GM12801 (cell line): ENCODE results near the gene NOD1.

Experiments used
- TF ChIP-seq, protein P1 (sequence below): IDR thresholded peaks from one replicate; pipeline ENCODE4 v1.5.1; 2011; ENCODE audit warnings: control low read depth; ENCODE audit not compliant: insufficient read length; ENCODE audit errors: extremely low read depth

The NOD1 gene

DNA sequence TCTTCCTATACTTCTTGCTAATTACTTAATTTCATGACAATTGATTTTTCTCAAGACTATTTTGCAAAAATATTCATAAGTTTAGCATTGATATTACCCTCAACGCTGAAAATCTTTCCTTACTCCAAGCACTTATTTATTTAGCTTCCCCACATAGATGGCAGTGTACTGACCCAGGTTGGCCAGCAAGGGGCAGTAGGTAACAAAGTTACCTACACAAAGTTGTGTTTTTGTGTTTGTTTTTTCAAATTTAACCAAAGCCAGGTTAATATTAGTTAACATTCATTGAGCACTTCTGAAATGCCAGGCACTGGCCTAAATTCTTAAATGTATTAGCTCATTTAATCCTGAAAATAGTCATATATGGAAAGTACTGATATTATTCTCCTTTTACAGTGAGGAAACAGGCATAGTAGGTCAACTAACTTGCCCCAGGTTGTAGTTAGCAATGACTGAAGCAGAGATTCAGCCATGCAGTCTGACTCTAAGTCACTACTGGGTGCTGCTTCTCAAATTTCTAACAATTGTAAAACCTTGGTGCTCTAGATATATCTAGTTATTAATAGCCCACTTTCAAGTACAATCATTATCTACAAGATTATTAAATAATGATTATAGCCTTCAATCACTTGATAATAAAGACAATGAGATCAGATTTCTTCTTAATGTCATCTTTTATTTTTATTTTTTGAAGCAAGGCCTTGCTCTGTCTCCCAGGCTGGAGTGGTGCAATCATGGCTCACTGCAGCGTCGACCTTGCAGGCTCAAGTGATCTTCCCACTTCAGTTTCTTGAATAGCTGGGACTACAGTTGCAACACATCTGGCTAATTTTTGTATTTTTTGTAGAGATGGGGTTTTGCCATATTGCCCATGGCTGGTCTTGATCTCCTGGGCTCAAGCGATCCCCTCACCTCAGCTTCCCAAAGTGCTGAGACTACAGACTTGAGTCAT is 31.8 kb upstream of the NOD1 start:
- TF ChIP-seq, protein P1, sequence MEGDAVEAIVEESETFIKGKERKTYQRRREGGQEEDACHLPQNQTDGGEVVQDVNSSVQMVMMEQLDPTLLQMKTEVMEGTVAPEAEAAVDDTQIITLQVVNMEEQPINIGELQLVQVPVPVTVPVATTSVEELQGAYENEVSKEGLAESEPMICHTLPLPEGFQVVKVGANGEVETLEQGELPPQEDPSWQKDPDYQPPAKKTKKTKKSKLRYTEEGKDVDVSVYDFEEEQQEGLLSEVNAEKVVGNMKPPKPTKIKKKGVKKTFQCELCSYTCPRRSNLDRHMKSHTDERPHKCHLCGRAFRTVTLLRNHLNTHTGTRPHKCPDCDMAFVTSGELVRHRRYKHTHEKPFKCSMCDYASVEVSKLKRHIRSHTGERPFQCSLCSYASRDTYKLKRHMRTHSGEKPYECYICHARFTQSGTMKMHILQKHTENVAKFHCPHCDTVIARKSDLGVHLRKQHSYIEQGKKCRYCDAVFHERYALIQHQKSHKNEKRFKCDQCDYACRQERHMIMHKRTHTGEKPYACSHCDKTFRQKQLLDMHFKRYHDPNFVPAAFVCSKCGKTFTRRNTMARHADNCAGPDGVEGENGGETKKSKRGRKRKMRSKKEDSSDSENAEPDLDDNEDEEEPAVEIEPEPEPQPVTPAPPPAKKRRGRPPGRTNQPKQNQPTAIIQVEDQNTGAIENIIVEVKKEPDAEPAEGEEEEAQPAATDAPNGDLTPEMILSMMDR, result no peak

DNA sequence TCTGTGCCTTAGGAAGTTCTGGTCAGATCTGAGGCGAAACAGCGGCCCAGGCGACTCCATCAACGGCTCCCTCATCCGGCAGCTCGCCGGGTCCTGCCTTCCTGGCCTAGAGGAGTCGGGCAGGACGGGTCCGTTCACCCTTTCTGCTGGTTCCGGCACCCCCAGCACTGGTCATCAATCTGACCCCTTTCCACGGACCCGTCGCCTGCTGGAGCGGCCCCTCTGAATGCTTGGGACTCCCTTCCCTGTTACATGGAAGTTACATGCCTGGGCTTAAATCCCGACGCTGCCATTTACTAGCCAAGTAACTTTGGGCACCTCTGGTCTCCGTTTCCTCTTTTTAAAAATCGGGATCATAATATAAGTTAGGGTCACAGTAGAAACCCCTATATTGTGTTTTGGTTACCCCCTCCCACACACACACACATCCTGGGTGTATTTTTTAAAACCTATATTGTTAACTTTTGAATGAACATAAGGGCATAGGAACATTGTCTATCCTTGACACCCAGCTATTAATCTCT is 26.7 kb upstream of the NOD1 start:
- TF ChIP-seq, protein P1, result no peak

DNA sequence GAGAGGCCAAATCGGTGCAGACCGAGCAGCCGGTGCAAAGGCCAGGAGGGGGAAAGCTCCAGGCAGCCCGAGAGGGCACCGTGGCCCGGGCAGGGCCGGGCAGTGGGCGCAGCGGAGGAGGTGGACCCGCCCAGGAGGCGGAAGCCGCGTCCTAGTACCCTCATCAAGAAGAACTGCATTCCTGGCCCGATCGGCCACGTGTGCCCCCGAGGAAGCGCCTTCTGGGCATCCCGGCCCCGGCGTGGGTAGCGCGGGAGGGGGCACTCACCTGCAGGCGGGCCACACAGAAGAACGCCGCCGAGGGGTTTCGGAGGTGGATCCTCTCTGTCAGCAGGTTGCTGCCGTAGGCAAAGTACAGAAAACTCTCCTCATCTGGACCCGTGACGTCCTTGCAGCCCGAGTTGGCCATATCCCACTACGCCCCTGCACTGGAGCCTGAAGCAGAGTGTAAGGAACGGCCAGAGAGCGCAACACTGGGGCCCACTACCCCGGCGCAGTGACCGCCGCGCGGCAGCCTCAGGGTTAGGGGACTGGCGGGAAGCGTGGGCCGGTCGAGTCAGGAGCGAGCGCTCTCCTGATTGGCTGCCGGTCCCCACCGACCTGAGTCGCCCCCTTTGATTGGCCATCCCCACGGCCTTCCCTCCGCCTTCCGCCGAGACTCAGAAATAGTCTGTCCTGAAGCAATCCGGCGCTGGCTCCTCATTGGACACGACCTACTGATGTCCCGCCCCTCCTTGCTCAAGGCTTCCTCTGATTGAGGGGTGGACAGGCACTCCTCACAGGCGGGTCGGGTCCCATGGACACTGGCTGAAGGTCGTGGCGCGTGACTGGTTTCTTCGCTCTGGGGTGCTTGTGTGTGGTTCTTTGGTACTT is 26.0 kb upstream of the NOD1 start, which contains the start of gene GGCT:
Gene GGCT (minus strand): TSS at position 529 of the 873 bp plus-strand sequence. CDS start 120 bp downstream, at position 409.
- TF ChIP-seq, protein P1, result no peak

DNA sequence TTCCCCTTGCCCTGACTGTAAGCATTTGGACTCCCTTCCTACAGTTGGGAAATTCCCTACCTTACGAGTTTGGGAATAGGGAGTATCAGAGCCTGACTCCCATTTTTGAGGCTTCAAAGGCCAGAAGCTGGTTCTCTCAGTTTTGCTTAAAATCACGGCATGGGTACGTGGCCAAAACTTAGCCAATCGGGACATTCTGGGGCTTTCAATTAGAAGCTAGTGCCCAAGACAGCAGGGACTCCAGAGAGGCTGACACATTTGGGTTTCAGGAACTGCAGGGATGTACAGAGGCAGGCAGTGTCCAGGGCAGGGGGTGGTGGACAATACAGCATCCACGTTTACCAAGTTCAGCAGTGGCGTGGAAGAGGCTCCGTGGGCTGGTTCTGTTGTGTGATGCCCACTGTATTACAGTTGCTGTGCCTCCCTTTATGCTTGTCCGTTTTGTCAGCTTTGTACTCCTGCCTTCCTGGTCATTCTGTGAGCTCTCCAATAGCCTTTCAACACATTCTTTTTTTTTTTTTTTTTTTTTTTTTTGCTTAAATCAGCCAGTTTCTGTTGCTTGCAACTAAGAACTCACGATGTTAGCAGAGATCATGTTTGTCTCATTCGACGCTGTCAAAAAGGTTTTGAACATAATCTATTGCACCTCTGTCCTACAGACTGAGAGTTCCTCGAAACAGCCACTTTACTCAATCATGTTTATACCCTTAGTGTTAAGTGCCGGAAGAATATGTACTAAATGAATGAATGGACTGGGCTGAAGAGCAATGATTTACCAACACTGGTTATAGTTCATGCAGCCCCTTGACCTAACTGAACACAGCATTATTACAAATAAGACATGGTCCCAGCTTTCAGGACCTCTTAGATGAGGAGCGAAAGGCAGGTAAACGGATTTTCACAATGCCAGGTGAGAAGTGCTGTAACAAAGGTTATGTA is 25.0 kb upstream of the NOD1 start:
- TF ChIP-seq, protein P1, result no peak

DNA sequence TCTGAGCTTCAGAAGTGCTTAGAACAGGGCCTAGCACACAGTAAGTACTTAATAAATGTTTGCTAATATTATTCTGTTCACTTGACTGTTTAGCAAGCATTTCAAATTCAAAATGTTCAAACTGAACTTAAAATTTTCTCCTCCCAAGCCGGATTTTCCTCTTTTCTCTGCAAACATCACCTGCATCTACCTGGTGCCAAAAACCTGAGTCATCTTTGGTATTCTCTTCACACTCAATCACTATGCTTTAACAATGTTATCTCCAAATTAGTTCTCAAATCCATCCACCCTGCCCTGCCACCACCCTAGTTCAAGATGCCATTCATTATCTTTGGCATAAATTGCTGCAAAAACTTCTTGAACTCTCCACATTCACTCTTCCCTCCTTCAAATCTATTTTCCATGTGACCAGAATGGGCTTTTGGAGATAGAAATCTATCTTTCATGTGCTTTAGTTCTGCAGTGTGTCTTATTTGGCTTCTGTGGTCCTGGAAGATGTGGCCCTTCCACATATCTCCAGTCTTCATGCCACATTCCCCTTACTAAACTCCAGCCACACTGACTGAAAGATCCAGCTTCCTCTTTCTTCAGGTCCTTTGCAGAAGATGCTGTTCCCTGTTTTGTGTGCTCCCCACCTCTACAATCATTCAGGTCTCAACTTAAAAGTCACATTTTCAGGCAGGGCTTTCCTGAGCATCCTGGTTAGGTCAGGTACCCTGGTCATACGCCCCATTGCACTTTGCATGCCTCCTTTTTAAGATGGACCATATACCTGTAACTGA is 24.1 kb upstream of the NOD1 start:
- TF ChIP-seq, protein P1, result no peak

DNA sequence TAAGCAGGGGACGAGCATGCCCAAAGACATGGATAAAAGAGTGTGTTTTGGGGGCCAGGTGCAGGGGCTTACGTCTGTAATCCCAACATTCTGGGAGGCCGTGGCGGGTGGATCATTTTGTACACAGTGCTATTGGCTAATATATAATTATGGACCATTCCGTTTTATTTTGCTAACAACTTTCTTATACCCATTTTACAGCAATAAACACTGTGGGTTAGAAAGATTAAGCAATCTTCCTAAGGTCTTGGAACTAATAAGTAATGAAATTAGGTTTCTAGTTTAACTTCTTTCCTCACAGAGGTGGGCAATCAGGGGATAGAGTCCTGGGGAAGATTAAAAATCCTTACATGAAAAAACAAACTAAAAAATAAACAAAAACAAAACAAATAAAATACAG is 22.7 kb upstream of the NOD1 start:
- TF ChIP-seq, protein P1, result no peak
